ENCODE measurements around the gene MIEF1. TPM values are rescaled to one million over a fixed set of nuclear protein-coding genes. Genes with fewer than 3 reads are reported as not detected.

The MIEF1 gene
- total RNA-seq, 1 donor from 2014 or later: 16.3 TPM

GRCh38 chr22:39547587-39547947 is 45.5 kb downstream of the MIEF1 start:
- FAIRE-seq: no peak

GRCh38 chr22:39553429-39553828 is 51.3 kb downstream of the MIEF1 start:
- DNase-seq (ENCODE audit: low spot score in 2 of 2) (no peak), FAIRE-seq (no peak)

More at GRCh38 chr22:39547587-39547947, 45.5 kb downstream of the MIEF1 start:
- DNase-seq (ENCODE audit: low spot score in 2 of 2): no peak

GRCh38 chr22:39554151-39554550 is 52.1 kb downstream of the MIEF1 start:
- FAIRE-seq (no peak), DNase-seq (ENCODE audit: low spot score in 2 of 2) (no peak)

- no peak for FAIRE-seq
- DNase-seq (ENCODE audit: low spot score in 2 of 2): peak; percentile 68 to 69
Measured at GRCh38 chr22:39556970-39557841, 55.1 kb downstream of the MIEF1 start.

- no peak for DNase-seq (ENCODE audit: low spot score in 2 of 2)
- FAIRE-seq: no peak
Measured at GRCh38 chr22:39558254-39558727, 56.2 kb downstream of the MIEF1 start.

- no peak for DNase-seq (ENCODE audit: low spot score in 2 of 2)
- no peak for FAIRE-seq
Measured at GRCh38 chr22:39558950-39559349, 56.9 kb downstream of the MIEF1 start.

GRCh38 chr22:39559456-39560105 is 57.5 kb downstream of the MIEF1 start:
- DNase-seq (ENCODE audit: low spot score in 2 of 2) (no peak), FAIRE-seq (no peak)

GRCh38 chr22:39560127-39560526 is 58.0 kb downstream of the MIEF1 start:
- DNase-seq (ENCODE audit: low spot score in 2 of 2) (no peak), FAIRE-seq (no peak)

GRCh38 chr22:39562839-39563489 is 60.9 kb downstream of the MIEF1 start:
- FAIRE-seq: no peak

GRCh38 chr22:39563571-39564428 is 61.7 kb downstream of the MIEF1 start:
- no peak for FAIRE-seq
- DNase-seq (ENCODE audit: low spot score in 2 of 2): no peak

More at GRCh38 chr22:39562839-39563489, 60.9 kb downstream of the MIEF1 start:
- no peak for DNase-seq (ENCODE audit: low spot score in 2 of 2)

GRCh38 chr22:39565414-39565944 is 63.4 kb downstream of the MIEF1 start:
- FAIRE-seq (no peak), DNase-seq (ENCODE audit: low spot score in 2 of 2) (no peak)

- DNase-seq (ENCODE audit: low spot score in 2 of 2): no peak
- FAIRE-seq: no peak
Measured at GRCh38 chr22:39567135-39567946, 65.3 kb downstream of the MIEF1 start.

Other genes with a start within 250 kb of the MIEF1 start
- gene RPL3, start 182.7 kb upstream of the MIEF1 start, total RNA-seq: 1,897 TPM
- gene SYNGR1, start 152.3 kb upstream of the MIEF1 start, total RNA-seq: 50.1 TPM
- gene TAB1, start 102.5 kb upstream of the MIEF1 start, total RNA-seq: 15.1 TPM
- 19.2 TPM for gene MGAT3, start 45.3 kb upstream of the MIEF1 start, total RNA-seq
- 92.9 TPM for gene ATF4, start 18.3 kb downstream of the MIEF1 start, total RNA-seq
- gene RPS19BP1, start 30.5 kb downstream of the MIEF1 start, total RNA-seq: 19.6 TPM
- gene CACNA1I, start 68.5 kb downstream of the MIEF1 start, total RNA-seq: 5.3 TPM